ENCODE measurements around the gene PARP4. TPM values are rescaled to one million over a fixed set of nuclear protein-coding genes. Genes with fewer than 3 reads are reported as not detected.
"Not testable (repeated sequence)": the region's sequence is repeated elsewhere in the genome, so short reads cannot be mapped to it uniquely, and the experiment has no call there.

PARP4 gene
- polyA plus RNA-seq, 1 donor from 2014 or later = 0.76 TPM

- not testable (repeated sequence) for H3K9me2 ChIP-seq (ENCODE audit: insufficient read depth, low read length); H3K79me2 ChIP-seq (replicated peaks; ENCODE audit: insufficient read depth, low read length); H3F3A ChIP-seq (ENCODE audit: insufficient read depth, low read length, poor library complexity, severe bottlenecking); H2AFZ ChIP-seq (ENCODE audit: low read depth, low read length); H3K9ac ChIP-seq (ENCODE audit: low read length); H3K27me3 ChIP-seq (ENCODE audit: insufficient read depth, low read depth, low read length); H3K36me3 ChIP-seq (ENCODE audit: insufficient read depth, low read length); H3K4me2 ChIP-seq (ENCODE audit: low read length); H3K4me3 ChIP-seq (ENCODE audit: low read length); H3K9me3 ChIP-seq (ENCODE audit: low read length); H4K20me1 ChIP-seq (ENCODE audit: insufficient read depth); H3K27ac ChIP-seq (ENCODE audit: low read length)
Observed at GRCh38 chr13:24384091-24384490, 128.5 kb downstream of the PARP4 start.

GRCh38 chr13:24381541-24382265 lies 130.9 kb downstream of the PARP4 start:
- no peak for TF ChIP-seq EP300 (conservative IDR thresholded peaks at IDR 0.05; ENCODE audit: poor library complexity, severe bottlenecking)
- no peak for TF ChIP-seq MXI1 (conservative IDR thresholded peaks at IDR 0.05; ENCODE audit: poor library complexity, severe bottlenecking)
- TF ChIP-seq TAF1 (IDR thresholded peaks at IDR 0.05; ENCODE audit: low read depth) = no peak
- no peak for TF ChIP-seq EZH2 (IDR thresholded peaks at IDR 0.05; ENCODE audit: borderline replicate concordance, insufficient read depth, low read length, poor library complexity, severe bottlenecking)
- no peak for TF ChIP-seq REST (IDR thresholded peaks at IDR 0.05; ENCODE audit: borderline replicate concordance)
- TF ChIP-seq CTCF (IDR thresholded peaks at IDR 0.05; ENCODE audit: poor library complexity, severe bottlenecking) = no peak
- TF ChIP-seq POLR2AphosphoS5 (IDR thresholded peaks at IDR 0.05) = no peak
- TF ChIP-seq SMC3 (conservative IDR thresholded peaks at IDR 0.05; ENCODE audit: poor library complexity) = no peak
- no peak for TF ChIP-seq RAD21 (conservative IDR thresholded peaks at IDR 0.05)
- H3K9ac ChIP-seq (ENCODE audit: low read length) = no peak overlapping the region
- H3F3A ChIP-seq (ENCODE audit: insufficient read depth, low read length, poor library complexity, severe bottlenecking) = no peaks in the 10 kb centered on the region
- H3K9me3 ChIP-seq (ENCODE audit: low read length) = no peaks in the 10 kb centered on the region
- H3K36me3 ChIP-seq (ENCODE audit: insufficient read depth, low read length) = no peaks in the 10 kb centered on the region
- no peak overlapping the region for H3K4me2 ChIP-seq (ENCODE audit: low read length)
- no peaks in the 10 kb centered on the region for H3K9me2 ChIP-seq (ENCODE audit: insufficient read depth, low read length)
- no peak overlapping the region for H2AFZ ChIP-seq (ENCODE audit: low read depth, low read length)
- H3K27me3 ChIP-seq (ENCODE audit: insufficient read depth, low read depth, low read length) = no peaks in the 10 kb centered on the region
- H3K27ac ChIP-seq (ENCODE audit: low read length) = no peak overlapping the region
- no peak overlapping the region for H3K4me3 ChIP-seq (ENCODE audit: low read length)
- no peaks in the 10 kb centered on the region for H3K79me2 ChIP-seq (replicated peaks; ENCODE audit: insufficient read depth, low read length)
- no peaks in the 10 kb centered on the region for H4K20me1 ChIP-seq (ENCODE audit: insufficient read depth)

GRCh38 chr13:24380881-24381280 lies 131.7 kb downstream of the PARP4 start:
- H3K4me2 ChIP-seq (ENCODE audit: low read length); H3K9me2 ChIP-seq (ENCODE audit: insufficient read depth, low read length); H4K20me1 ChIP-seq (ENCODE audit: insufficient read depth); H3K27me3 ChIP-seq (ENCODE audit: insufficient read depth, low read depth, low read length); H3F3A ChIP-seq (ENCODE audit: insufficient read depth, low read length, poor library complexity, severe bottlenecking); H3K4me3 ChIP-seq (ENCODE audit: low read length); H3K9me3 ChIP-seq (ENCODE audit: low read length); H3K27ac ChIP-seq (ENCODE audit: low read length); H3K36me3 ChIP-seq (ENCODE audit: insufficient read depth, low read length); H3K79me2 ChIP-seq (replicated peaks; ENCODE audit: insufficient read depth, low read length); H2AFZ ChIP-seq (ENCODE audit: low read depth, low read length); H3K9ac ChIP-seq (ENCODE audit: low read length): not testable (repeated sequence)

GRCh38 chr13:24380227-24380626 lies 132.4 kb downstream of the PARP4 start:
- H3K79me2 ChIP-seq (replicated peaks; ENCODE audit: insufficient read depth, low read length); H4K20me1 ChIP-seq (ENCODE audit: insufficient read depth); H3K4me2 ChIP-seq (ENCODE audit: low read length); H3F3A ChIP-seq (ENCODE audit: insufficient read depth, low read length, poor library complexity, severe bottlenecking); H3K27ac ChIP-seq (ENCODE audit: low read length); H3K9me2 ChIP-seq (ENCODE audit: insufficient read depth, low read length); H2AFZ ChIP-seq (ENCODE audit: low read depth, low read length); H3K4me3 ChIP-seq (ENCODE audit: low read length); H3K36me3 ChIP-seq (ENCODE audit: insufficient read depth, low read length); H3K27me3 ChIP-seq (ENCODE audit: insufficient read depth, low read depth, low read length); H3K9ac ChIP-seq (ENCODE audit: low read length); H3K9me3 ChIP-seq (ENCODE audit: low read length): not testable (repeated sequence)

- H3K79me2 ChIP-seq (replicated peaks; ENCODE audit: insufficient read depth, low read length); H2AFZ ChIP-seq (ENCODE audit: low read depth, low read length); H3F3A ChIP-seq (ENCODE audit: insufficient read depth, low read length, poor library complexity, severe bottlenecking); H3K9ac ChIP-seq (ENCODE audit: low read length); H3K27ac ChIP-seq (ENCODE audit: low read length); H3K4me2 ChIP-seq (ENCODE audit: low read length); H3K27me3 ChIP-seq (ENCODE audit: insufficient read depth, low read depth, low read length); H3K9me2 ChIP-seq (ENCODE audit: insufficient read depth, low read length); H4K20me1 ChIP-seq (ENCODE audit: insufficient read depth); H3K9me3 ChIP-seq (ENCODE audit: low read length); H3K36me3 ChIP-seq (ENCODE audit: insufficient read depth, low read length); H3K4me3 ChIP-seq (ENCODE audit: low read length): not testable (repeated sequence)
Observed at GRCh38 chr13:24371273-24371672, 141.3 kb downstream of the PARP4 start.

Data from neural cell (in vitro differentiated cells).